T follicular helper cell (primary cell): Measurements from ENCODE around the gene FBLN1.
"Not testable (repeated sequence)": the region's sequence is repeated elsewhere in the genome, so short reads cannot be mapped to it uniquely, and the experiment has no call there.

ENCODE experiments used
- DNase-seq: peaks from one replicate; pipeline ENCODE4 v3.0.0-alpha.2; 2020; ENCODE audit warnings: low read depth

Gene FBLN1

DNA sequence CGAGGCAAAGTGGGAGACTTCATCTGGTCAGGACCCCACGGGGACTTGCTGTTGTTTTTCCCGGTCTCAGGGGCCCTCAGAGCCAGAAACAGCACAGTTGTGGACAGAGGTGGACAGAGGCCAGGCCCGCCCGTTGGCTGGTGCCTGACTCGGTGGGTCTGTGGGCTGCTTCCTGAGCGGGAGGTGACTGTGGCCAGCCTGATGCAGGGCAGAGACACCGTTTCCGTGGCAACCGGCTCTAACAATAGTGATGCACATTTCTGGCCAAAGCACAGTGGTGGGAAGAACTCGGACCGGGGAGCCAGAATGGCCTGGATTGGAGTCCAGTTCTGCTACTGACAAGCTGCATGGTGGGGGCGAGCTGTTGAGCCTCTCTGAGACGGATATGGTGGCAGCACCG lies 110.3 kb downstream of the FBLN1 start:
- no peak for DNase-seq

DNA sequence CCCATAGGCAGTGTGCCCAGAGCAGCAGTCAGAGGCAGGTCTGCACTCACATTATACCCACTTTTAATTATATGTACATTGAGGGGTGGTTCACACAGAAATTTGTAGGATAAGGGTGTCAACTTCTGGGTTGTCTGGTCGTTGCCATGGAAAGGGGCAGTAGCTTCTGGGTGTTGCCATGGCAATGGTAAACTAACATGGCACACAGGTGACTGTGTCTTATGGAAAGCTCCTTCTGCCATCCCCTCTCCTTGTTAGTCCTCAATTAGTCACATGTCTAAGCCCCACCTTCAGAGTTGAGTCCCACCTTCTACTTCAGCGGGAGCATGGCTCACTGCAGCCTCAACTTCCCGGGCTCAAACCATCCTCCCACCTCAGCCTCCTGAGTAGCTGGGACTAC lies 112.7 kb downstream of the FBLN1 start:
- DNase-seq, result no peak

DNA sequence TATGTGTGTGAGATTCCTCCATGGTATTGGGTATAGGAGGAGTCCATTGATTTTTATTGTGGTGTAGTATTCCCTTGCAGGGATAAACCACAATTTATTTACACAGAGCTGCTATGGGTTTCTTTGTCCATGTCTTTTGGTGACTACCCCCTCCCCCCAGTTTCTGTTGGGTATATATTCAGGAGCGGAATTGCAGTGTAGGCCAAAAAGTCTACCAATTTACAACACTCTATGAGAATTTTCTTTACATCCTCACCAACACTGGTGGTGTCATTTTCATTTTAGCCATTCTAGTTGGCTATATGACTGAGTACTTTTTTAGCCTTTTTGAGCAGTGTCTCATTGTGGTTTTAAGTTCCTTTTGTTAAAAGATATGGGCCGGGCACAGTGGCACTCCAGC lies 113.7 kb downstream of the FBLN1 start:
- no peak for DNase-seq

DNA sequence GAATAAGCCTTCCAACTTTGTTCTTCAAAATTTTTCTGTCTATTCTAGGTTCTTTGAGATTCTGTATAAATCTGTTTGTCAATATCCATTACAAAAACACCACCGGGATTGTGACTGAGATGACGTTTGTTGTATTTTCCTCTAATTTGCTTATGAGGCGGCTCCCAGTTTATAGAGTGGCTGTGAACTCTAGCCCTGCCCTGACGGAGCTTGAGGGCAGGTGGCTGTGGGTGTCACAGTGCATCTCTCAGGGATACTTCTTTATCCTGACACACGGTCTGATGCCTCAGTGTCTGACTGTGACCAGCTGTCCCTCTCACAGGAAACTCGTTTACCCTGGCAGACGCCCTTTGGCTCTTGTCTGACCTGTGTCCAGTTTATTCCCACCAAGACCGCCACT lies 115.3 kb downstream of the FBLN1 start:
- no peak for DNase-seq

DNA sequence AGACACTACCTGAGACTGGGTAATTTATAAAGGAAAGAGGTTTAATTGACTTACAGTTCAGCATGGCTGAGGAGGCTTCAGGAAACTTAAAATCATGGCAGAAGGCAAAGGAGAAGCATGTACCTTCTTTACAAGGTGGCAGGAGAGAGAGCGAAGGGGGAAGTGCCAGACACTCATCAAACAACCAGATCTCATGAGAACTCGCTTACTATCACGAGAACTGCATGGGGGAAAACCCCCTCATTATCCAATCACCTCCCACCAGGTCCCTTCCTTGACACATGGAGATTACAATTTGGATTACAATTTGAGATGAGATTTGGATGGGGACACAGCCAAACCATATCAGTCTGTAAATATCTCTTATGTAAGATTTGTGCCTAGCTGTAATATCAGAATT lies 118.0 kb downstream of the FBLN1 start:
- no peak for DNase-seq

DNA sequence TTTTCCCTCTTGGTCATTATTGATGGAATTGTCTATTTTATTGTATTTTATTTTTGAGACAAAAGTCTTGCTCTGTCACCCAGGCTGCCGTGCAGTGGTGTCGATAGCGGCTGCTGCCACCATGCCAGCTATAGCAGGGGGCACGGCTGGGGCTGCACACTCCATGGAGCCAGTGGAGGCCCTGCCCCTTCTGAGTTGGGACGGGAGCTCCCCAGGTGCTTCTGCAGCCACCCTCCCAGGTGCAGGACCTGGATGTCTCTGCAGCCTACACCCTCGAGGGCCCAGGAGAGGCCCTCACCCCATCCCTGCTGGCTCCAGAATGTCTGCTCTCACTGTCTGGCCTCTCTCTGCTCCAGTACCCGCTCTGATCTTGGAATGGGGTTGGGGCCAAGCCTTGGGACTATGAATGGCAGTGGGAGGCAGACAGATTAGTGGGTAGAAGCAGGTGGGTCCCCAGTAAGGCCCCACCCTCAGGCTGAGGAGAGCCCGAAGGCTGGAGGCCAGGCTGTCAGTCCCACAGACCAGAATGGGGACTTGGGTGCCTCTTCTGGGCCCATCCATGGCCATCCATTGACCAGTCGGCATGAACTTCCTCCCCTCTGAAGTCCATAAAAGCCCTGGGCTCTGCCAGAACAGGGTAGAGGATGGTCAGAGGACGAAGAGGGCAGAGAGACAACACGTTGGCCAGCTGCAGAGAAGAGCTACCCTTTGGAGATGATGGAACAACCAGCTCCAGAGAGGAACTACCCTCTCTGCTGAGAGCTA lies 119.3 kb downstream of the FBLN1 start:
- DNase-seq, result no peak

DNA sequence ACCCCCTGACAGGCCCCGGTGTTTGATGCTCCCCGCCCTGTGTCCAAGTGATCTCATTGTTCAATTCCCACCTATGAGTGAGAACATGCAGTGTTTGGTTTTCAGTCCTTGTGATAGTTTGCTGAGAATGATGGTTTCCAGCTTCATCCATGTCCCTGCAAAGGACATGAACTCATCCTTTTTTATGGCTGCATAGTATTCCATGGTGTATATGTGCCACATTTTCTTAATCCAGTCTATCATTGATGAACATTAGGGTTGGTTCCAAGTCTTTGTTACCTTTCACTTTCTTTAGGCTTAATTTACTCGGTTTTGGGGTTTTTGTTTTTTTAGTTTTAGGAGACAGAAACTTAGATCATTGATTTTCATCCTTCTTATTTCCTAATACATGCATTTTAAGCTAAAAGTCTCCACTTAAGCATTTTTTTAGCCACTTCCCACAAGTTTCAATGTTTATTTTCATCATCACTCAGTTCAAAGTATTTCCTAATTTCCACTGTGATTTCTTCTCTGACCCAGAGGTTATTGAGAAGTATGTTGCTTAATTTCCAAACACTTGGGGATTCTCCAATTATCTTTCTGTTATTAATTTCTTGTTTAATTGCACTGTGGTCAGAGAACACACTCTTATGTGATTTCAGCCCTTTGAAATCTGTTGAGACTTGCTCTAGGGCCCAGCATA lies 120.9 kb downstream of the FBLN1 start:
- not testable (repeated sequence) for DNase-seq

DNA sequence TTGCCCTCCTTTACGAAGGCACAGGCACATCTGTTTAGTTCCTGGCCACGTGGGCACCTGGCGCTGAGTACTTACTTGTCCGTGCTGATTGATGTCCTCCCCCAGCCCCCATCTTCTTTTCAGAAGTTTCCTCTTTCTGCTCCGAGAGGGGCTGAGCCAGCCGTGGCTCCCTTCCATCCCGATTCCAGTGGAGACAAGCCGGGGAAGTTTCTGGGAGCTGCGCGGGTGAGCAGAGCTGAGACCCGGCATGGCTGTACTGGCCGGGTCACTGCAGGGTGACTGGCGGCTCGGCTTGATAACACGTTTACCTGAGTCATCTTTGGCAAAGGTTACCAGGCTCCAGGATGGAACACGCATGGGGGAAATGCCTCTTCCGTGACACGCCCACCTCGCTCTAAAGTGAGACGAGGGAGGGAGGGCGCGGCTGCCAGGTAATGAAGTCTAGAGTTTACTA lies 123.5 kb downstream of the FBLN1 start:
- DNase-seq, result no peak

DNA sequence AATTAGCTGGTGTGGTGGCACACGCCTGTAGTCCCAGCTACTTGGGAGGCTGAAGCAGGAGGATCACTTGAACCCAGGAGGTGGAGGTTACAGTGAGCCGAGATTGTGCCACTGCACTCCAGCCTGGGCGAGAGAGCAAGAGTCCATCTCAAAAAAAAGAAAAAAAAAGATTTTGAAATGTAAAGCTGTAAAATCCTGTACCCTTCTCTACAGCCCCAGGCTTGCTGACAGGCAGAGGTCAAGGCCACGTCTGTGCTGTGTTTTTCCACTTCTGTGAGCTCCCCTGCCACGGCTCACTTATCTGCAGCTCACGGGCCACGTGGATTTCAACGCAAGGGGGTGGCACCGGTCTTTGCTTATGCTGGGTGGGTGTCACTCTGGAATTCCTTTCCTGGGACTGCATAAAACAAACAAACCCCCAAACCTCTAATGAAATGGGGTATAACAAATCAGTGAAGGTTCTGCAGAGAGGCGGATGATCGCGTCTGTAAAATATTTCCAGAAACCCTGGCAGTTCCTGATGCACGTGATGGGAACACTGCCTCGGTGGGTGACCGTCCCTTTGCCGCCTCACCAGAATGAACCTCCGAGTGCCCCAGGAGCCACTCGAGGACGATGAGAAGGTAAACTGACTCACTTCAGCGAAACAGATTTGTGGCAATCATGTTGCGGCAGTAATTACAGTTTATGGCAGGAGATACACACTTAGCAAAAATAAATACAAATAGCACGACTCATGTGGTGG lies 125.0 kb downstream of the FBLN1 start:
- no peak for DNase-seq

DNA sequence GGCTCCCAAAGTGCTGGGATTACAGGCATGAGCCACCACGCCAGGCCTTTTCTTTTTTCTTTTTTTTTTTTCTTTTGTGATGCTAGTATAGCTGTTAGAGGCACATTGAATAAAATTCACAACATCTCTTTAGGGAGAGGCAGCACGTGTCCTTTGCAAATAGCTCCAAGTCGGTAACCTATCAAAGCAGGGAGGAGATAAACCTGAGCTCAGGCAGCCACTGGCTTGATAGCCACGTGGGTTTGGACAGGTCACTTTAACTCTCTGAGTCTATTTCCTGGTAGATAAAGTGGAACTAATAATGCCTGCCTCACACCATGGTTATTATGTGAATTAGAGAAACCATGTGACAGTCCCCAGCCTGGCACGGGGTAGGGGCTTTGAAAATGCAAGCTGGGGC lies 125.8 kb downstream of the FBLN1 start:
- DNase-seq, result no peak

DNA sequence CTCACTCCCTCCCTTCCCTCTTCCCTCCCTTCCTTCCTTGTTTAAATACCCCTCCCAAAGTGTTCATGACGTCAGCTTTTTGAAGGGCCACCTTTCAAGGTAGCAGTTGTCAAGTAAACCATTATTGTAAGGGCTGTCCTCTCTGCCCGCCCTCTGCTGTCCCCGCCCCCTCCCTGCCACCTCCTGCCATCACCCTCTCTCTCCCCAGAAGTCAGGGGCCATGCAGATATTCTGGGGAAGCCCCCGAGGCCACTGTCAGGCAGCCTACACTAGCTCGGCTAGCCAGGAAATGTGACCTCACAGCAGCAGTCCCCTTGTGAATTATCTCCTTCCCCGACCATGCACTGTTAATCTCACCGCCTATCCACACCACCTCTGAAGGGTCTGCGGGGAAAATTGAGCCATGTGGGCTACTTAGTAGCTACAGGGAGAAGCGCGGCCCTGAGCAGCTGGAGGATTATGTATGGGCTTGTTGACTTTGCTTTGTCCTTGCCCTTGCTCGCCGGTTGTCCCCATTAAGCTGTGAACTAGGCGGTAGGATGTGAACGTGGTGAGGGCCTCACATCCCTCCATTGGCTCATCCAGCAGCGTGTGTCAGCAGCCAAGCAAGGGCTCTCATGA lies 126.9 kb downstream of the FBLN1 start:
- no peak for DNase-seq

DNA sequence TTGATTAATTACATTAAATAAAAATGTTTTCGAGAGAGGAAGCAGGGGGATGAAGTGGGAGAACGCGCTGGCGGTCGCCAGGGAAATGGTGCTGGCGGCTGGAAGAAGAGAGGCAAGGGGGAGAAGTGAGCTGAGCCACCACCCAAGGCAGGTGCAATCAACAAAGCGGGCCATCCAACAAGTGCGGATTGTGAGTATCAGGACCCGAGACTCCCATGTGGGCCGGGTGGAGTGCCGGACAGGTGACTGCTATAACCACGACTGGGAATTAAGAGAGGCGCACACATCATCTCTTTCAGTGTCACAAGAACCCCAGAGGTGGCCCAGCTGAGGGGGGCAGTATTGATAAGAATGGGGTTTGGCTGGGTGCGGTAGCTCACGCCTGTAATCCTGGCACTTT lies 127.8 kb downstream of the FBLN1 start:
- DNase-seq, result no peak

DNA sequence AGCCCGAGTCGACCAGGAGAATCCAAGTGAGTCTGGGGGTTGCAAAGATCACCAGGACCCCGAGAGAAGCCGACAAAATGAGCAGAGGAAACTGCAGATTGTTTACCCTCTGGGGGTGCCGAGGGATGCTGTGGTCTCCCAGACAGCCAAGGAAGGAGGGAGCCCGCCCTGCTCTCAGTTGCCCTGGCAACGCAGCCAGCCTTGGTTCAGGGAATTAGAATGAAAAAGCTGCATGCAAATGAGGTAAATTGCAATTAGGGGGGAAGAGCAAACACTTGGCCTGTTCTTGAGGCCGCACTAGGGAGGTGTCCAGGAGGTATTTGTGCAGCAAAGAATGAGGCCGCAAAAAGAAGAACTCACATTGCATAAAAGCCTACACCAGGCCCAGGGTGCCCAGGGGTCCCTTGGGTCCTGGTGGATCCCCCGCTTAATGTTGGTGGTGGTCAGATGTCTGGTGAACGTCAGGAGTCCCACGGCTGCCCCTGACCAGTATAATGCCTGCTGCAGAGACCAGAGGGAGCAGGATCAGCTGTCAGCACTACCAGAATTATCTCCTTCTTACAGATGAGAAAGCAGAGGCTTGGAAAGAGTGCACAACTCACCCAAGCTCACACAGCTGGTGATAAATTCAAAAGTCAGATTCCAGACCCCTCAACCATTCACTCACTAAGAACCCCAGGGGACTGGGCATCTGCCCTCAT lies 128.6 kb downstream of the FBLN1 start:
- DNase-seq, result no peak

DNA sequence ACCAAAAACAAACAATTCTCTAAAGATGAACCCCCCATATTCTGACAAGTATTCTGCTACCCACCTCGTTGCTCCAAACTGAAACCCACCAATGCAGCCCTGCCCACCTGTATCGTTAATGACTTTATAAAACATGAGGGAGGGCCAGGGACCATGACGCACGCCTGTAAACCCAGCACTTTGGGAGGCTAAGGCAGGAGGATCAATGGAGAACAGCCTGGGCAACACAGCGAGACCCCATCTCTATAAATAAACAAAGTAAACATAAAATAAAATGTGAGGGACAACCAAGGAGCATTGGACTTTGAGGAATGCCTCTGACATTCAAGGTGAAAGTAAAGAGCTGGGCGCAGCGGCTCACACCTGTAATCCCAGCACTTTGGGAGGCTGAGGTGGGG lies 129.2 kb downstream of the FBLN1 start:
- DNase-seq, result no peak

DNA sequence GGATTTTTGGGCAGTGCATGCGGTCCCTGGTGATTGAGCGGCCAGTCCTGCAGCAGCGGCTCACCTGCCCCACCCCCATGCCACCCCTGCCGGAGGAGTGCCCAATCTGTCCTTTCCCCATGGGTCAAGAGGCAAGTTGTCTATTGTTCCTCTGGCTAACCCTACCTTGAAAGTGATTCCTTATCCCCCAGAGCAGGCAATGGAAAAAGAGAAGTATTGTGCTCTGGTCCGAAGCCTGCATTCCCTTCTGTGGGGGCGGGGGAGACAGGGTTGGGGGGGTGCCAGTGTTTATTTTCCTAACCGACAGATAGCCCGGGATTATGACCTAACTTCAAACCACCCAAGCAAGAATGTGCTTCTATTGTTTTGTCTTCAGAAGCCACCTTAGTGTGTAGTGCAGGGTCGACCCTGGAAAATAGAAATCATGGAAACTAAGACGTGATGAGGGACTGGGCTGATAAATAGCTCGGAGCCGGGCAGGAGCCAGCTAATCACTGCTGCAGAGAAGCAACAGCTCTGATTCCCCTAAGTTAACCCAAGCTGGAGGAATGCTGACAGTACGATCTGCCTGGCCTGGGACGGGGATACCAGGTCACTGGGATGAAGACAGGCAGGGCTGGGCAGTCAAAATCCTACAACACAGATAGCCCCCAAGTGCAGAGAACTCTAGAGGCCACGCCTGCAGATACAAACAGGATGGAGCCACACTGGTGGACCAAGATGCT lies 130.3 kb downstream of the FBLN1 start:
- DNase-seq, result no peak

DNA sequence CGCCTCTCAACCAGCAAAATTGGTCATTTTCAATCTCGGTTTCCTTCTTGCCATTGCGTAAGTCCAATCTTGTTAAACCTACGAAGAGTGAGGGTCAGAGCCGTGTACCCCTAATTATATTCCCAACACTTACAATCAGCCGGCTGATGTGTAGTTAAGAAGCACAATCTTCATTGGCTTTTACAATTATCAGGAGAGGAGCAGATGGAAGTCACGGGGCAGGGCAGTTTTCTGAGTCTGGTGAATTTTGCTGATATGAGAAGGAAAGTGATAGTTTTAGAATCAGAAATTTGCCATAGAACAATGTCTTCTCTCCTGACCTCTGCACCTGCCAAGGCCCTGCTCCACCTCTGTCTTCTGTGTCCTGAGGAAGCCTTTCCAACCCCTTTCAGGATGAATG lies 134.0 kb downstream of the FBLN1 start:
- DNase-seq, result no peak

DNA sequence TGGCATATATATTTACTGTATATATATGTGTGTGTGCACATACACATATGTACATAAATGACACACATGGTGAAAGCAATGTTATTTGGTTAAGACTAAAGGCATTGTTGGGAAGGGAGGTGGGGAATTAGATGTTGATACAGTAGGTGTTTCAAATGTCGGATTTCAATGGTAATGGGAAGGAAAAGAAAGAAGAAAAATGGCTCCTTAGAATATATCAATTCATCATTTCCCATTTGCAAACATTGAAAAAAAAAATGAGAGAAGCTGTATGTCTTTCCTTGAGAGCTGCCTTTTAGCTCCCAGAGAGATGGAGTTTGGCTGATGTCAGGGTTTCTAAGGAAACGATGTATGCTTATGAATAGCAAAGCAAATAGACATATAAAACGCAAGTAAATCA lies 135.5 kb downstream of the FBLN1 start:
- no peak for DNase-seq

DNA sequence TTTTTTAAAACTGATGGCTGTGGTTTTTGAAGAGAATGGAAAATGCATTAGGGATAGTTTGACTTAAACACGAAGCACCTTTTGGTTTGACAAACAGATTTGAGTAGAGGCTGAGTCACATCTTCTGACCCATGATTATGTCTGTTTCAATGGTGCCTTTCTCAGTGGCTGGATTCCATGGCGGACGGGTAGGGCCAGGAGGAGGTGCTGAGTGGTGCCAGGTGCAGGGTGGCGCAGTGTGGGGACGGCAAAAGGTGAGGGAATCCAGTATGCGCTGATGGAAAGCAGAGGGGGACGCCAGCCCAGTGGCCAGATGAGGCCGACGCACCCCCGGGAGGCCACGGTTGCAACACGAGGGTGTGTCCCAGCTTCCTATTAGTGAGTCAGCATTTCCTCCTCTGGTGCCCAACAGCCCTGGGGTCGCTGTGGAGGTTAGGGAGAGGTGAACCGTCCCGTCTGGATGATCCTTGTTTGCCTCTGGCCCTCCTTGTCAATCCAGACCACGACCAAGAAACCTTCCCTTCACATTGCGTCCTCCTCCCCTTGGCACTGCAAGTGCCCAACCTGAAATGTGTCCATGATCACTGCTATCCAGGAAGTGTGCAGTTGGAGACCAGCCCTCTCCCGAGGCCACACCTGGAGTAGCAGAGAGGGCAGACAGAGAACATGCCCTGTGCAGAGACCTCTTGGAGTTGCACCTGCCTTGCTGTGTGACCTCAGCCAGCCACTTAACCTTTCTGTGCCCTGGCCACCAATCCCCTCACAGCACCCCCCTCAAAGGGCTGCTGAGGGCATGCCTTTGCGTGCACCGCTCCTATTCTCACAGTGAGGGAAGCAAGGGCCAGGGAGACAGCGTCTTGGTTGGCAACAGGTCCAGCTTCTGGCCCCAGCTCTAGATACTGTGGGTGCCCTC lies 136.4 kb downstream of the FBLN1 start:
- no peak for DNase-seq

DNA sequence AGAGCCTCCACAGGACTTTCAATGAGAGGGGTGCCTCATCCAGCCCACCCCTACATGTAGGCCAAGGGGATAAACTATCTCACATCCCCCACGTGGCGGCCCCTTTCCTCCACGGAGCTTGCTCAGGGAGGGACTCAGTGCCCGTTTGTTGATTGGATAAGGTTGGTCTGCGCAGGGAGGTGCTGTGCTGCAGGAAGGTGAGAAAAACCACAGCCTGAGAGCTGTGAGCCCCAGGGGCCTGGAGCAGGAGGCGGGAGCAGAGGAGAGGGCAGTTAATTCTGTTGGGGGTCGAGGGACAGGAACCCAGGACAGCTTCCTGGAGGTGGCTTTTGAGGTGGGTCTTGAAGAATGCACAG lies 137.0 kb downstream of the FBLN1 start:
- no peak for DNase-seq

DNA sequence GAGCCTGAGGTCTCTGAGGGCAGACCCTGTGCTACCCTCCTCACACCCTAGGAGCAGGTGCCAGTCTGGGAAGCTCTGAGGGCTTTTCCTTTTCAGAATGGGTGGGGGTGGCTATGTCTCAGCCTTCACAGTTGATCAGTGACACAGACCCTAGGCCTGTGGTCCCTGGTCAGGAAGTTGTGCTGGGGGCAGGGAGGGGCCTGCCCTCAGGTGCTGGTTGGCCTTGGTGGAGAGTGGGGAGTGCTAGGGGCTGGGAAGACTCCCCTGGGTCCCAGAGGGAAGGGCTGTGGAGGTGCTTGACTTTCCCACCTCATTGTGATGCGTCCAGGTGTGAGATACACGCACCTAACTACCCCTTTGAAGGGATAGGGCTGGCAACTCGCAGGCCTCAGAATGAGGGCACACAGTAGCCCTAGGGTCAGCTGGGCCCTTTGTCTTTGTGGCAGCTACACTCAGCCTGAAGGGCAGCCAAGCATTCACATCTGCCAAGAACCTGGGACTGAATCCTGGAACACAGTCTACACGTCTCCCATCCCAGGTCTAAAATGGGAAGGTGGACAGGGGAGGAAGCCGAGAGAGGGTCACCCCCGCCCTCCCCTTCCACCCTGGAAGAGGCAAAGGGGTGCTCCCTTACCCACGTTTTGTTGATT lies 137.7 kb downstream of the FBLN1 start:
- no peak for DNase-seq
